Glomerular endothelial cell (primary cell): Measurements from ENCODE around the gene SPINK14. TPM values are rescaled to one million over a fixed set of nuclear protein-coding genes. Genes with fewer than 3 reads are reported as not detected.

ENCODE experiments used
- DNase-seq: peaks from one replicate; pipeline ENCODE4 v3.0.0-alpha.2; 2011; ENCODE audit warnings: low read depth, low spot score; ENCODE audit errors: extremely low read depth
- total RNA-seq: library from RNA; depleted of rRNA; stranded (reverse); fragments of >200 nt; gene quantifications from 2 replicates; pipeline ENCODE4 v1.2.3, GENCODE V29; 2015

The SPINK14 gene
- total RNA-seq, 1 donor from 2014 or later: not detected

- DNase-seq: no peak
Observed at GRCh38 chr5:148193202-148193601, 24.9 kb downstream of the SPINK14 start.

- no peak for DNase-seq
Observed at GRCh38 chr5:148201151-148201550, 32.8 kb downstream of the SPINK14 start.

GRCh38 chr5:148202531-148203203 is 34.3 kb downstream of the SPINK14 start, which contains the start of gene SPINK6:
Gene SPINK6, plus strand, starts transcription at chr5:148203042. Its CDS starts 55 bp downstream, at chr5:148203097.
- no peak for DNase-seq

- DNase-seq: no peak
Observed at GRCh38 chr5:148205044-148205806, 36.9 kb downstream of the SPINK14 start.

- no peak for DNase-seq
Observed at GRCh38 chr5:148205865-148206264, 37.5 kb downstream of the SPINK14 start.

GRCh38 chr5:148206620-148207019 is 38.3 kb downstream of the SPINK14 start:
- no peak for DNase-seq

GRCh38 chr5:148208226-148208625 is 39.9 kb downstream of the SPINK14 start:
- no peak for DNase-seq

GRCh38 chr5:148209151-148209770 is 40.9 kb downstream of the SPINK14 start:
- DNase-seq: no peak

- DNase-seq: no peak
Observed at GRCh38 chr5:148214665-148215185, 46.4 kb downstream of the SPINK14 start.

GRCh38 chr5:148221508-148221907 is 53.2 kb downstream of the SPINK14 start:
- DNase-seq: no peak

- no peak for DNase-seq
Observed at GRCh38 chr5:148224117-148224742, 55.9 kb downstream of the SPINK14 start.

Other genes starting within 250 kb of the SPINK14 start
- 0.12 and 3.2 TPM in 2 replicates for gene SPINK5, start 104.6 kb upstream of the SPINK14 start, total RNA-seq
- gene SPINK6, start 34.5 kb downstream of the SPINK14 start, total RNA-seq: not detected in 2 replicates
- not detected in 2 replicates for gene MARCOL, start 70.0 kb downstream of the SPINK14 start, total RNA-seq
- gene SPINK13, start 100.2 kb downstream of the SPINK14 start, total RNA-seq: not detected in 2 replicates
- gene SPINK7, start 143.9 kb downstream of the SPINK14 start, total RNA-seq: not detected in 2 replicates
- not detected in 2 replicates for gene SPINK9, start 167.0 kb downstream of the SPINK14 start, total RNA-seq
- gene FBXO38, start 215.4 kb downstream of the SPINK14 start, total RNA-seq: 34.8 and 38.2 TPM in 2 replicates